ENCODE data around the gene ZBTB7B.

ZBTB7B gene

DNA sequence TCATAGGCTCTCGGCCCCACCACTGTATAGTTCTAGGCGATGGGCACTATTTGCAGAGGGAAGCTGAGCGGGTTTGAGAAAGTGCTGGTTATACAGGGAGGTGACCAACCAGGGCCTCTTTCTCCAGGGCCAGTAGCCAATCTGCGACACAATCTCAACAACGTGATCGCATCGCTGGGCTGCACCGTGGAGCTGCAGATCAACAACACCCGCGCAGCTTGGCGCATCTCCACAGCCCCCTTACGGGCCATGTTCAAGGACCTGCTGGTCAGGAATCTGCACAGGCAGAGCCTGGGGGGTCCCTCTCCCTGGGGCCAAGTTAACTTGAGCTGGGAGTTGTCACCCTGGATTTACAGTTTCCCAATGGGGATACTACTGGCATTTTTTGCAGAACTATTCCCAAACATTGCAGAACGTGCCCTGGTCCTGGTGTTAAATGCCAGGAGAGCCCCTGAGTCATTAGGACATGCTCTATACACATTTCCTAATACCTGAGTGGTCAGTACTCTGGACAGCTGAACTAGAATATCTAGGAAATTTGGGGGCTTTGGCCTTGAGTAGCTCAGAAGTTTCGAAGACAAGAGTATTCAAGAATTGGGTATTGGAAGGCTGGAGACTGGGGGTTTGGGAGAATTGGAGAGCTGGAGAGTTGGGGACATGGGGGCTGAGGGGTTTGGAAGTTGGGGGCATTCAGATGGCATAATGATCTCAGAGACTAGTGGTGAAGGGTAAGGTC lies 37.9 kb downstream of the ZBTB7B start:
- no peak for DNase-seq (ENCODE audit: low read depth, low spot score)

DNA sequence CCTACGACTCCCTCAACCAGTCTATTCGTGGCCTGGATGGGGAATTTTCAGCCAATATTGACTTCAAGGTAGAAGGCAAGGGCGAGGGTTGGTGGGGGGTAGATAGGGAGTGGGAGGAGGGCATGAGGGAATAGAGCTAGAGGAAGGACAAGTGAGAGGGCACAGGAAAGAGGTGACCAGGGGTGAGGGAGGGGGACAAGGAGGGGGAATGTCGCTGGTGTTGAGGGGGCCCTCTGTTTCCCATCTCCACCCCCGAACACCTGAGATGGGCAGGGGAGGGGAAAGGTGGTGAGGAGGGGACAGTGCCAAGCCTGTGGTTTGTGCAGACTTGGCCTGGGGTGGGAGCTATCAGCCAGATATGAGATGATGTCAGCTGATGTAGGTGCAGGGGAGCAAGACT lies 40.2 kb downstream of the ZBTB7B start:
- H3K27me3 ChIP-seq (ENCODE audit: control insufficient read depth, insufficient read depth, low read length): no peaks in the 10 kb centered on the region
- peaks cover 3% of the 10 kb centered on the region for H3K4me1 ChIP-seq (ENCODE audit: control insufficient read depth, insufficient read depth, low read length)
- DNase-seq (ENCODE audit: low read depth, low spot score): no peak
- H3K36me3 ChIP-seq (ENCODE audit: control insufficient read depth, insufficient read depth, low read length): no peaks in the 10 kb centered on the region
- no CpG with 5 or more reads among the region's 5 CpGs for WGBS (ENCODE audit: insufficient coverage, insufficient read length)
- no peak overlapping the region for H3K4me3 ChIP-seq (ENCODE audit: low read length)
- no peak overlapping the region for H3K27ac ChIP-seq (ENCODE audit: low read length)
- H3K9me3 ChIP-seq (ENCODE audit: control insufficient read depth, insufficient read depth, low read length): no peaks in the 10 kb centered on the region

More for the DNA sequence above, 37.9 kb downstream of the ZBTB7B start:
- Histone ChIP-seq H3K36me3 (ENCODE audit: control insufficient read depth, insufficient read depth, low read length) (no peaks in the 10 kb centered on the region), H3K27ac (ENCODE audit: low read length) (no peak overlapping the region), H3K27me3 (ENCODE audit: control insufficient read depth, insufficient read depth, low read length) (no peaks in the 10 kb centered on the region), H3K4me1 (ENCODE audit: control insufficient read depth, insufficient read depth, low read length) (peaks cover 3% of the 10 kb centered on the region), H3K9me3 (ENCODE audit: control insufficient read depth, insufficient read depth, low read length) (no peaks in the 10 kb centered on the region), H3K4me3 (ENCODE audit: low read length) (no peak overlapping the region)
- no CpG with 5 or more reads among the region's 14 CpGs for WGBS (ENCODE audit: insufficient coverage, insufficient read length)

- H3K36me3 ChIP-seq (ENCODE audit: control insufficient read depth, insufficient read depth, low read length): no peaks in the 10 kb centered on the region
- no peaks in the 10 kb centered on the region for H3K9me3 ChIP-seq (ENCODE audit: control insufficient read depth, insufficient read depth, low read length)
- no peak for DNase-seq (ENCODE audit: low read depth, low spot score)
- H3K4me3 ChIP-seq (ENCODE audit: low read length): no peak overlapping the region
- H3K4me1 ChIP-seq (ENCODE audit: control insufficient read depth, insufficient read depth, low read length): peaks cover 3% of the 10 kb centered on the region
- H3K27me3 ChIP-seq (ENCODE audit: control insufficient read depth, insufficient read depth, low read length): no peaks in the 10 kb centered on the region
- WGBS (ENCODE audit: insufficient coverage, insufficient read length): no CpG with 5 or more reads among the region's 12 CpGs
- H3K27ac ChIP-seq (ENCODE audit: low read length): no peak overlapping the region
These were observed 40.7 kb downstream of the ZBTB7B start for GRCh38 chr1:155043301-155043702.

- Histone ChIP-seq H3K27me3 (ENCODE audit: control insufficient read depth, insufficient read depth, low read length) (no peaks in the 10 kb centered on the region), H3K36me3 (ENCODE audit: control insufficient read depth, insufficient read depth, low read length) (no peaks in the 10 kb centered on the region), H3K9me3 (ENCODE audit: control insufficient read depth, insufficient read depth, low read length) (no peaks in the 10 kb centered on the region), H3K27ac (ENCODE audit: low read length) (no peak overlapping the region), H3K4me1 (ENCODE audit: control insufficient read depth, insufficient read depth, low read length) (peaks cover 3% of the 10 kb centered on the region; the same call in 1 of the 2 replicates), H3K4me3 (ENCODE audit: low read length) (no peak overlapping the region)
- DNase-seq (ENCODE audit: low read depth, low spot score): no peak
- WGBS (ENCODE audit: insufficient coverage, insufficient read length): no CpG with 5 or more reads among the region's 3 CpGs
These were observed 41.2 kb downstream of the ZBTB7B start for GRCh38 chr1:155043793-155044192.

- no peak for DNase-seq (ENCODE audit: low read depth, low spot score)
- no peak overlapping the region for H3K27ac ChIP-seq (ENCODE audit: low read length)
These were observed 41.8 kb downstream of the ZBTB7B start for GRCh38 chr1:155044365-155044764.

GRCh38 chr1:155044812-155045657 lies 42.4 kb downstream of the ZBTB7B start:
- no peak overlapping the region for H3K27ac ChIP-seq (ENCODE audit: low read length)
- no peak for DNase-seq (ENCODE audit: low read depth, low spot score)
- H3K27me3 ChIP-seq (ENCODE audit: control insufficient read depth, insufficient read depth, low read length): no peaks in the 10 kb centered on the region
- H3K9me3 ChIP-seq (ENCODE audit: control insufficient read depth, insufficient read depth, low read length): no peaks in the 10 kb centered on the region
- WGBS (ENCODE audit: insufficient coverage, insufficient read length): no CpG with 5 or more reads among the region's 7 CpGs
- H3K4me3 ChIP-seq (ENCODE audit: low read length): no peak overlapping the region
- peaks cover 3% of the 10 kb centered on the region; the same call in 1 of the 2 replicates for H3K4me1 ChIP-seq (ENCODE audit: control insufficient read depth, insufficient read depth, low read length)
- no peaks in the 10 kb centered on the region for H3K36me3 ChIP-seq (ENCODE audit: control insufficient read depth, insufficient read depth, low read length)

More at GRCh38 chr1:155044365-155044764, 41.8 kb downstream of the ZBTB7B start:
- no peaks in the 10 kb centered on the region for H3K27me3 ChIP-seq (ENCODE audit: control insufficient read depth, insufficient read depth, low read length)
- peaks cover 3% of the 10 kb centered on the region; the same call in 1 of the 2 replicates for H3K4me1 ChIP-seq (ENCODE audit: control insufficient read depth, insufficient read depth, low read length)
- no peak overlapping the region for H3K4me3 ChIP-seq (ENCODE audit: low read length)
- no CpG with 5 or more reads among the region's 6 CpGs for WGBS (ENCODE audit: insufficient coverage, insufficient read length)
- H3K9me3 ChIP-seq (ENCODE audit: control insufficient read depth, insufficient read depth, low read length): no peaks in the 10 kb centered on the region
- H3K36me3 ChIP-seq (ENCODE audit: control insufficient read depth, insufficient read depth, low read length): no peaks in the 10 kb centered on the region

DNA sequence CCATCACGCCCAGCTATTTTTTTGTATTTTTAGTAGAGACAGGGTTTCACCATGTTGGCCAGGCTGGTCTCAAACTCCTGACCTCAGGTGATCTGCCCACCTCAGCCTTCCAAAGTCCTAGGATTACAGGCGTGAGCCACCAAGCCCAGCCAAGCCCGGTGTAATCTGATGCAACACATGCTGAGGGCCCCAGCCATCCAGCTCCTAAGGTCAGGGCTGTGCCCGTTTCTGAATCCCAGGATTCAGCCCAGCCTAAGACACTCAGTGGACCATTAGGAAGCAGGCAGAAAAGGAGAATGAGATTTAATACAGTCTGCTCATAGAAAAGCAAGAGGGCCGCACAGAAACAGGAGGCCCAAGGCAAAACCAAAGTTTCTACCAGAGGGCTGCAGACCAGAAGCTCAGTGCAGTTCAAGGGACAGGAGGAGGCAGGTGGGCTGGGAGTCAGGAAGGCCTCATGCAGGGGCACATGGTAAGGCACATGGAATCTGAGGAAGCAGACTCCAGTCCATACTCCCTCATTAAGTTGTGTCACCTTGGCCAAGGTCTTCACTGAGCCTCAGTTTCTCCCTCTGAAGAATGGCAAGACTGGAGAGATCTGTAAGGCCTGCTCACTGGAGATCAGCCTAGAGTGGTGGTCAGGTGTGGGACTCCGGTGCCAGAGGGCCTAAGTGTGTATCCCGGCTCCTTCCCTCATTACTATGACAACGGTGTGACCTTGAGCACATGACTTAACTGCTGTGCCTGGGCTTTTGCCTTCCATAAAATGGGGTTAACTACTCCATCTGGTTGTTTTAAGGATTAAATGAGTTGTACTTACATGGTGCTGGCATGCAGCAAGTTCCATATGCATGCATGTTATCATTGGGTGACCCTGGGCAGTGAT lies 46.1 kb downstream of the ZBTB7B start:
- no peaks in the 10 kb centered on the region for H3K9me3 ChIP-seq (ENCODE audit: control insufficient read depth, insufficient read depth, low read length)
- peaks cover 5% of the 10 kb centered on the region; the same call in 1 of the 2 replicates for H3K27me3 ChIP-seq (ENCODE audit: control insufficient read depth, insufficient read depth, low read length)
- H3K4me1 ChIP-seq (ENCODE audit: control insufficient read depth, insufficient read depth, low read length): peaks cover 7% of the 10 kb centered on the region; the same call in 1 of the 2 replicates
- no peak overlapping the region for H3K27ac ChIP-seq (ENCODE audit: low read length)
- H3K4me3 ChIP-seq (ENCODE audit: low read length): no peak overlapping the region
- WGBS (ENCODE audit: insufficient coverage, insufficient read length): no CpG with 5 or more reads among the region's 8 CpGs
- no peaks in the 10 kb centered on the region for H3K36me3 ChIP-seq (ENCODE audit: control insufficient read depth, insufficient read depth, low read length)
- DNase-seq (ENCODE audit: low read depth, low spot score): no peak

- H3K36me3 ChIP-seq (ENCODE audit: control insufficient read depth, insufficient read depth, low read length): no peaks in the 10 kb centered on the region
- no peak overlapping the region for H3K27ac ChIP-seq (ENCODE audit: low read length)
- H3K4me3 ChIP-seq (ENCODE audit: low read length): no peak overlapping the region; the same call in 1 of the 2 replicates
- H3K27me3 ChIP-seq (ENCODE audit: control insufficient read depth, insufficient read depth, low read length): peaks cover 5% of the 10 kb centered on the region; the same call in 1 of the 2 replicates
- H3K4me1 ChIP-seq (ENCODE audit: control insufficient read depth, insufficient read depth, low read length): 0 out of 2 replicates have a peak, but pooled peaks cover 3% of the 10 kb centered on the region
- H3K9me3 ChIP-seq (ENCODE audit: control insufficient read depth, insufficient read depth, low read length): no peaks in the 10 kb centered on the region
- no CpG with 5 or more reads among the region's 10 CpGs for WGBS (ENCODE audit: insufficient coverage, insufficient read length)
- DNase-seq (ENCODE audit: low read depth, low spot score): no peak
These were observed 47.3 kb downstream of the ZBTB7B start for GRCh38 chr1:155049651-155050559.

DNA sequence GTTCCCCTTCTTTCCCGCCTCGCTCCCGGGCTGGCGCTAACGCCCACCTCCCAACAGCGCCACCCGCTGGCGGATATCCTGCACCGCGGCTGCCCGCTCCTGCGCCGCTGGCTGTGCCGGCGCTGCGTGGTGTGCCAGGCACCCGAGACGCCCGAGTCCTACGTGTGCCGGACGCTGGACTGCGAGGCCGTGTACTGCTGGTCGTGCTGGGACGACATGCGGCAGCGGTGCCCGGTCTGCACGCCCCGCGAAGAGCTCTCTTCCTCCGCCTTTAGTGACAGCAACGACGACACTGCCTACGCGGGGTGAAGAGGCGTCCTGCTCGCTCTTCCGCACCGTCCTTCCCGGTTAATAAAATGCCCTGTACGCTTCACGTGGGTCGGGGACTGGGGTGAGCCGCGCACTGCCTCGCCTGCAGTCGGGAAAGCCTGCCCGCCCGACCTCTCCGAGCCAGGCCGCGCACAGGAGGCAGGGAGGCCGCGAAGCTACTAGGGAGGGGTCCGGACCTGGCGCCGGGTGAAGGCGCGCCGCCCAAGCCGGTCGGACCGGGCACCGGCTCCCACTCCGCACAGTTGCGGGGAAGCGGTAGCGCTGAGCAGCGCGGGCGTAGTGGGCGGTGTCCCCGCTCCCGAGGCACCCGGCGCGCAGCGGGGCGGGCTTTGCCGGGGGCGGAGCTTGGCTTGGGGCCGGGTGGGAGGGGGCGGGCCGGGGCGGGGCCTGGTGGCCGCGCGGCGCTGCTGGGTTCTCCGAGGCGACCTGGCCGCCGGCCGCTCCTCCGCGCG lies 48.1 kb downstream of the ZBTB7B start, which contains the start of gene ADAM15:
ADAM15 (plus strand) TSS at position 757 of the 782 bp plus-strand sequence. CDS start 71 bp downstream, outside the sequence.
- peaks cover 5% of the 10 kb centered on the region; the same call in 1 of the 2 replicates for H3K27me3 ChIP-seq (ENCODE audit: control insufficient read depth, insufficient read depth, low read length)
- no peaks in the 10 kb centered on the region for H3K9me3 ChIP-seq (ENCODE audit: control insufficient read depth, insufficient read depth, low read length)
- no peaks in the 10 kb centered on the region for H3K36me3 ChIP-seq (ENCODE audit: control insufficient read depth, insufficient read depth, low read length)
- H3K4me1 ChIP-seq (ENCODE audit: control insufficient read depth, insufficient read depth, low read length): 0 out of 2 replicates have a peak, but pooled peaks cover 3% of the 10 kb centered on the region
- WGBS (ENCODE audit: insufficient coverage, insufficient read length): no CpG with 5 or more reads among the region's 99 CpGs
- no peak for DNase-seq (ENCODE audit: low read depth, low spot score)
- peak within 1 kb of the TSS; percentile 54 for H3K4me3 ChIP-seq (ENCODE audit: low read length)
- no peak within 1 kb of the TSS for H3K27ac ChIP-seq (ENCODE audit: low read length)

Measured in iPS DF 6.9 (cell line).